ENCODE results near the gene RALGPS1.

Gene RALGPS1

GRCh38 chr9:127244609-127245601, 330.3 kb downstream of the RALGPS1 start:
- DNase-seq = peak; percentile 87

GRCh38 chr9:127245637-127246164, 331.1 kb downstream of the RALGPS1 start:
- DNase-seq = no peak

- no peak for DNase-seq
Observed at GRCh38 chr9:127248241-127248640, 333.7 kb downstream of the RALGPS1 start.

GRCh38 chr9:127249877-127250276, 335.3 kb downstream of the RALGPS1 start:
- DNase-seq = no peak

- no peak for DNase-seq
Observed at GRCh38 chr9:127250896-127251391, 336.4 kb downstream of the RALGPS1 start.

GRCh38 chr9:127252410-127253318, 338.1 kb downstream of the RALGPS1 start:
- no peak for DNase-seq

- no peak for DNase-seq
Observed at GRCh38 chr9:127253446-127253845, 338.9 kb downstream of the RALGPS1 start.

GRCh38 chr9:127255692-127256091, 341.1 kb downstream of the RALGPS1 start:
- no peak for DNase-seq

- no peak for DNase-seq
Observed at GRCh38 chr9:127256324-127256723, 341.7 kb downstream of the RALGPS1 start.

GRCh38 chr9:127258606-127259471, 344.3 kb downstream of the RALGPS1 start:
- no peak for DNase-seq

- no peak for DNase-seq
Observed at GRCh38 chr9:127262602-127263001, 348.0 kb downstream of the RALGPS1 start.

GRCh38 chr9:127263237-127263636, 348.7 kb downstream of the RALGPS1 start:
- DNase-seq = no peak

- DNase-seq = no peak
Observed at GRCh38 chr9:127263664-127264063, 349.1 kb downstream of the RALGPS1 start.

GRCh38 chr9:127264462-127265219, 350.1 kb downstream of the RALGPS1 start, which contains the start of gene GARNL3:
Gene GARNL3, plus strand, starts transcription at chr9:127264774. Its CDS starts 104 bp downstream, at chr9:127264878.
- peak; percentile 19 for DNase-seq

GRCh38 chr9:127267793-127268525, 353.4 kb downstream of the RALGPS1 start:
- no peak for DNase-seq

- DNase-seq = no peak
Observed at GRCh38 chr9:127269449-127269848, 354.9 kb downstream of the RALGPS1 start.

Measured in NCI-H2227 treated with DMSO at 0.1 percent for 48 hours (cell line).